Measurements from ENCODE around the gene DUS1L.

- TF ChIP-seq CTCF (IDR thresholded peaks at IDR 0.05): no peak
- TF ChIP-seq ZFX (IDR thresholded peaks at IDR 0.05; ENCODE audit: borderline replicate concordance): no peak
Measured at GRCh38 chr17:82078433-82078832, 12.8 kb upstream of the DUS1L start.

Data from 22Rv1 (cell line).